HepG2 (cell line): Measurements from ENCODE around the gene SURF2. TPM values are rescaled to one million over a fixed set of nuclear protein-coding genes. Genes with fewer than 3 reads are reported as not detected.

ENCODE experiments used
- ARID4A ChIP-seq: sonication (generic); formaldehyde crosslinking; IDR thresholded peaks from 2 replicates; pipeline ENCODE4 v1.5.0; 2020; ENCODE audit warnings: mild to moderate bottlenecking, missing genetic modification reagents, borderline replicate concordance
- CCDC6 ChIP-seq: sonication (generic); formaldehyde crosslinking; IDR thresholded peaks from 2 replicates; pipeline ENCODE4 v1.8.1; 2022; ENCODE audit warnings: mild to moderate bottlenecking, missing genetic modification reagents, moderate library complexity
- EP300 ChIP-seq, 3 experiments: sonication (generic) in 1 of 3; formaldehyde crosslinking in 1 of 3; IDR thresholded peaks; 2 replicates each; pipeline versions ENCODE4 v1.5.1 to v1.6.1; 2011 to 2020; ENCODE audit warnings: low read depth in 2 of 3, low read length in 2 of 3, borderline replicate concordance in 1 of 3, improper control_type of control experiment in 1 of 3, mild to moderate bottlenecking in 1 of 3, missing genetic modification reagents in 1 of 3, moderate library complexity in 1 of 3
- GLMP ChIP-seq: sonication (generic); formaldehyde crosslinking; IDR thresholded peaks from 2 replicates; pipeline ENCODE4 v1.9.0; 2021; ENCODE audit warnings: missing genetic modification reagents, mild to moderate bottlenecking, borderline replicate concordance
- HOXA5 ChIP-seq: sonication (generic); formaldehyde crosslinking; IDR thresholded peaks from 2 replicates; pipeline ENCODE4 v1.4.0; 2020; ENCODE audit warnings: missing genetic modification reagents
- IKZF1 ChIP-seq: fragments of 450-650 bp; IDR thresholded peaks from 2 replicates; pipeline ENCODE4 v1.7.1; 2016
- IKZF5 ChIP-seq: IDR thresholded peaks from 2 replicates; pipeline ENCODE4 v1.6.1; 2018; ENCODE audit warnings: missing genetic modification reagents, mild to moderate bottlenecking, missing compliant biosample characterization
- KLF15 ChIP-seq: sonication (generic); formaldehyde crosslinking; IDR thresholded peaks from 2 replicates; pipeline ENCODE4 v1.8.1; 2023; ENCODE audit warnings: borderline replicate concordance, mild to moderate bottlenecking, inconsistent platforms, missing genetic modification reagents, mixed read lengths
- MXI1 ChIP-seq: IDR thresholded peaks from 3 replicates; pipeline ENCODE4 v1.6.1; 2012; ENCODE audit warnings: low read depth, low read length, inconsistent platforms, borderline replicate concordance
- MYC ChIP-seq: sonication (generic); formaldehyde crosslinking; IDR thresholded peaks from 2 replicates; pipeline ENCODE4 v1.9.0; 2021; ENCODE audit warnings: missing genetic modification reagents, borderline replicate concordance
- NR0B2 ChIP-seq: sonication (generic); formaldehyde crosslinking; IDR thresholded peaks from 2 replicates; pipeline ENCODE4 v1.4.0; 2020; ENCODE audit warnings: mild to moderate bottlenecking, missing genetic modification reagents
- RELA ChIP-seq: sonication (generic); formaldehyde crosslinking; IDR thresholded peaks from 2 replicates; pipeline ENCODE4 v1.4.0; 2020; ENCODE audit warnings: missing genetic modification reagents
- REPIN1 ChIP-seq: sonication (generic); formaldehyde crosslinking; IDR thresholded peaks from 2 replicates; pipeline ENCODE4 v1.8.0; 2022; ENCODE audit warnings: missing genetic modification reagents, low read depth, mild to moderate bottlenecking, borderline replicate concordance
- SMARCC2 ChIP-seq: fragments of 450-650 bp; IDR thresholded peaks from 2 replicates; pipeline ENCODE4 v1.6.1; 2017; ENCODE audit warnings: antibody characterized with exemption, mild to moderate bottlenecking
- ZBTB10 ChIP-seq: sonication (generic); formaldehyde crosslinking; IDR thresholded peaks from 2 replicates; pipeline ENCODE4 v1.4.0; 2020; ENCODE audit warnings: missing genetic modification reagents, borderline replicate concordance
- ZEB1 ChIP-seq: IDR thresholded peaks from 2 replicates; pipeline ENCODE4 v1.6.1; 2012; ENCODE audit warnings: mild to moderate bottlenecking, low read depth, inconsistent platforms; ENCODE audit not compliant: insufficient replicate concordance
- ZNF329 ChIP-seq: sonication (generic); formaldehyde crosslinking; IDR thresholded peaks from 2 replicates; pipeline ENCODE4 v1.9.0; 2021; ENCODE audit warnings: low read depth, mild to moderate bottlenecking, missing genetic modification reagents
- ZNF510 ChIP-seq: sonication (generic); formaldehyde crosslinking; IDR thresholded peaks from 2 replicates; pipeline ENCODE4 v1.4.0; 2020; ENCODE audit warnings: low read depth, mild to moderate bottlenecking, missing genetic modification reagents
- ZNF530 ChIP-seq: sonication (generic); formaldehyde crosslinking; IDR thresholded peaks from 2 replicates; pipeline ENCODE4 v1.5.0; 2020; ENCODE audit warnings: low read depth, mild to moderate bottlenecking, missing genetic modification reagents
- polyA plus RNA-seq, 8 experiments: library from polyadenylated mRNA; depleted of rRNA in 3 of 8; stranded (reverse) in 7 of 8; unstranded in 1 of 8; fragments of >200 nt; fragmentation: Illumina TruSeq in 4 of 8; extraction: Trizol in 4 of 8; gene quantifications; 2 replicates each; pipeline versions ENCODE4 v1.2.1 to v1.2.3, GENCODE V29; 2011 to 2016; ENCODE audit warnings: low read depth in 4 of 8, missing spikeins in 1 of 8, mixed read lengths in 1 of 8; ENCODE audit not compliant: insufficient read depth in 1 of 8
- total RNA-seq, 5 experiments: library from RNA; depleted of rRNA; stranded (reverse); fragments of >200 nt; fragmentation: Illumina TruSeq; extraction: Trizol; gene quantifications; 2 replicates each; pipeline ENCODE4 v1.2.3, GENCODE V29; 2016; ENCODE audit warnings: low read depth in 1 of 5

SURF2 gene
- total and polyA plus RNA-seq, 2 of the 13 experiments (the other 11 are each of a cell fraction or from before 2014, with no cell fraction given) = 6.3 to 13.6 TPM

- TF ChIP-seq GLMP = no peak
- TF ChIP-seq ZEB1 = peak; percentile 45
- TF ChIP-seq IKZF5 (CRISPR knock-in tag) = 0 out of 2 replicates have a peak, but pooled peaks have one; percentile 20
- peak; percentile 52; the same call in 1 of the 2 replicates for TF ChIP-seq MYC (CRISPR knock-in tag)
- TF ChIP-seq ARID4A = peak; percentile 53; the same call in 1 of the 2 replicates
- TF ChIP-seq EP300 (IDR thresholded peaks at IDR 0.05; ENCODE audit: low read depth in 2 of 2, low read length in 2 of 2) = peak in 1 of 2 experiments; percentile 17; a peak in 1 of 4 replicates
- no peak for TF ChIP-seq EP300 (CRISPR knock-in tag; IDR thresholded peaks at IDR 0.05; ENCODE audit: borderline replicate concordance)
- TF ChIP-seq HOXA5 (CRISPR knock-in tag) = peak; percentile 61; the same call in 1 of the 2 replicates
- TF ChIP-seq ZNF530 (CRISPR knock-in tag) = no peak
- no peak for TF ChIP-seq SMARCC2
- TF ChIP-seq RELA (CRISPR knock-in tag) = no peak
- peak; percentile 56; the same call in 1 of the 2 replicates for TF ChIP-seq REPIN1 (CRISPR knock-in tag)
- TF ChIP-seq ZNF329 (CRISPR knock-in tag) = no peak
- TF ChIP-seq MXI1 = no peak
- no peak for TF ChIP-seq KLF15 (CRISPR knock-in tag)
- peak; percentile 84; the same call in 1 of the 2 replicates for TF ChIP-seq ZBTB10 (CRISPR knock-in tag)
- TF ChIP-seq NR0B2 (CRISPR knock-in tag) = no peak
- TF ChIP-seq ZNF510 (CRISPR knock-in tag) = 0 out of 2 replicates have a peak, but pooled peaks have one; percentile 2
- TF ChIP-seq CCDC6 (CRISPR knock-in tag) = no peak
- no peak for TF ChIP-seq IKZF1
Observed at GRCh38 chr9:133375116-133375723, 18.9 kb downstream of the SURF2 start (continued).
